Left lung (tissue), 10 donors: ENCODE results near the gene C15orf61. TPM values are rescaled to one million over a fixed set of nuclear protein-coding genes. Genes with fewer than 3 reads are reported as not detected.

Experiments used
- ATAC-seq: fragments of 200-7000 bp; cut with Tn5 transposase; one replicate; pipeline ENCODE4 v1.9.1; 2020; ENCODE audit warnings: moderate library complexity
- DNase-seq, 4 donors: peaks; one replicate each; pipeline ENCODE4 v3.0.0-alpha.2; 2013 to 2020
- H3K27ac ChIP-seq, 2 donors: fragments of 200-600 bp; sonication (generic) in 1 of 2; one replicate each; pipeline versions ENCODE4 v1.5.0 to v1.8.0; 2020 to 2021
- H3K27me3 ChIP-seq, 2 donors: fragments of 200-600 bp; sonication (generic) in 1 of 2; one replicate each; pipeline versions ENCODE4 v1.5.0 to v1.8.0; 2020 to 2021
- H3K36me3 ChIP-seq, 2 donors: fragments of 200-600 bp; sonication (generic) in 1 of 2; one replicate each; pipeline versions ENCODE4 v1.5.0 to v1.8.0; 2020 to 2021
- H3K4me1 ChIP-seq, 2 donors: fragments of 200-600 bp; one replicate each; pipeline ENCODE4 v1.8.0; 2021
- H3K4me3 ChIP-seq, 2 donors: fragments of 200-600 bp; sonication (generic) in 1 of 2; one replicate each; pipeline versions ENCODE4 v1.5.0 to v1.8.0; 2020 to 2021; ENCODE audit warnings: mild to moderate bottlenecking in 1 of 2
- H3K9me3 ChIP-seq, 2 donors: fragments of 200-600 bp; sonication (generic) in 1 of 2; one replicate each; pipeline versions ENCODE4 v1.5.0 to v1.8.0; 2020 to 2021
- CTCF ChIP-seq, 2 donors: fragments of 200-600 bp; sonication (generic) in 1 of 2; IDR thresholded peaks; one replicate each; pipeline versions ENCODE4 v1.5.0 to v1.8.0; 2021; ENCODE audit warnings: antibody characterized with exemption in 2 of 2
- intact Hi-C, 2 donors: fragments of 100-400 bp; cut with DNase I; formaldehyde crosslinking; loops; one replicate each; pipeline versions ENCODE4 v1.11.2 to v1.14.2; 2022
- polyA plus RNA-seq, 6 donors: library from polyadenylated mRNA; unstranded; fragments of 120-200 nt; gene quantifications; one replicate each; pipeline ENCODE4 v1.2.1, GENCODE V29; 2013; ENCODE audit not compliant: insufficient read length in 6 of 6
- total RNA-seq, 2 donors: library from RNA; stranded (reverse); fragmentation: NEBNext Ultra II Directional; extraction: Animal tissue kit (Norgen Biotek cat#: 25700); gene quantifications; one replicate each; pipeline ENCODE4 v1.2.1, GENCODE V29; 2021
- donor health status: DM: no; HTN: yes; CAD: no.
- donor health status: DM: no; HTN: no; CAD: no.

The C15orf61 gene
- total and polyA plus RNA-seq, 8 donors: 4.0 to 7.8 (median 6.4) TPM

DNA sequence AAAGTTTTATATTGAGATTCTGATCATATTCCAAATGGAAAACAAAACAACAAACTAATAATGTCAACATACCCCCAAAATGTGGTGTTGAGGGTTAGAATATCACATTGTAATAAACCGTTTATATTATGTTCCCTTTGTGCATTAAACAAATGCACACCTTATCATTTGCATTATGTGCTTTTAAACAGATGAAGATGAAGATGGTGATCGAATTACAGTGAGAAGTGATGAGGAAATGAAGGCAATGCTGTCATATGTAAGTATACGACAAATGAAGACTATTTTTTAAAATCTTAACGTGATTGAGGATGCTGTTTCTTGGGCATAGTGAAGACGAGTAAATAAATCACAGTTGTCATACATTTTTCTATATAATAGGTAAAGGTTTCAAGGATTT lies 42.2 kb downstream of the C15orf61 start:
- Histone ChIP-seq H3K4me3 (no peak overlapping the region), H3K27me3 (no peaks in the 10 kb centered on the region), H3K36me3 (peaks cover 0 to 12% of the 10 kb centered on the region in 2 donors), H3K9me3 (no peaks in the 10 kb centered on the region), H3K27ac (no peak overlapping the region), H3K4me1 (no peaks in the 10 kb centered on the region)
- no peak for TF ChIP-seq CTCF (IDR thresholded peaks at IDR 0.05)
- ATAC-seq (no peak), DNase-seq (no peak)
- intact Hi-C loops: no loop called here

- Histone ChIP-seq H3K9me3 (no peaks in the 10 kb centered on the region), H3K27me3 (no peaks in the 10 kb centered on the region), H3K27ac (no peak overlapping the region), H3K4me1 (no peaks in the 10 kb centered on the region), H3K4me3 (no peak overlapping the region), H3K36me3 (peaks cover 0 to 2% of the 10 kb centered on the region in 2 donors)
- intact Hi-C loops: no loop called here
- DNase-seq (no peak), ATAC-seq (no peak)
- TF ChIP-seq CTCF (IDR thresholded peaks at IDR 0.05): no peak
These were observed 43.4 kb downstream of the C15orf61 start for GRCh38 chr15:67564021-67564967.

DNA sequence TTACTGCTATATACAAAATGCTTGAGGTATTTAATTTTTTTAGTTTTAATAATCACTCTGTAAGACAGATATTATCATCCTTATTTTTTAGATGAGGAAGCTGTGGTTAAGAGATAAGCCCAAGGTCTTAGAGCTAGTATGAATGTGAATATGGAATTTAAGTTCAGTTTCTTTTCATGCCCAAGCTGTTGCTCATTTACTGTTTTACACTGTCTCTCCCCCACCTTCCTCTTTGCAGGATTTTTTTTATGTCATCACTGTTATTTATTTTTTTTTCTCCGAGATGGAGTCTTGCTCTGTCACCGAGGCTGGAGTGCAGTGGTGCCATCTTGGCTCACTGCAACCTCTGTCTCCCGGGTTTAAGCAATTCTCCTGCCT lies 44.0 kb downstream of the C15orf61 start:
- intact Hi-C loops: no loop called here
- H3K4me3 ChIP-seq: no peak overlapping the region
- DNase-seq (no peak), ATAC-seq (no peak)
- peaks cover 0 to 5% of the 10 kb centered on the region in 2 donors for H3K36me3 ChIP-seq
- no peaks in the 10 kb centered on the region for H3K4me1 ChIP-seq
- no peak for TF ChIP-seq CTCF (IDR thresholded peaks at IDR 0.05)
- H3K9me3 ChIP-seq: no peaks in the 10 kb centered on the region
- H3K27me3 ChIP-seq: no peaks in the 10 kb centered on the region
- H3K27ac ChIP-seq: no peak overlapping the region

DNA sequence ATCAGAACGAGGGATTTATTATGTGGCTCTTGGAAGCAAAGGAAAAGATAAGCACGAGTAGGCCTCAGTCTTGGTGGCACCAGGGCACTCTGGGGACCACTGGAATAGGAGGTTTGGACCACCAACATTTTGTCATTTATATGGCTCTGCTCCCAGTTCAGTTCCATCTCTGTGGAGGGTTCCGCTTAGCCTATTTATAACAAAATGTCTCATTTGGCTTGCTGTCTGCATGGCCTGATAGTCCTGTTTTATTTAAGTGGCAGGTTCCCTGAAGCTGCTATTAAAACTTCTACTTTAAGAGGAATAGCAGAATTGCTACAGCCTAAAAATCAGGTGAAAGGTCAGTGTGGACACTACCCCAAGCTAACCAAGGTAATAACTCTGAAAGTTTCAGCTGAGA lies 48.7 kb downstream of the C15orf61 start:
- Histone ChIP-seq H3K36me3 (peaks cover 0 to 10% of the 10 kb centered on the region in 2 donors), H3K27ac (no peak overlapping the region), H3K4me3 (no peak overlapping the region), H3K27me3 (no peaks in the 10 kb centered on the region), H3K4me1 (peaks cover 0 to 4% of the 10 kb centered on the region in 2 donors), H3K9me3 (no peaks in the 10 kb centered on the region)
- TF ChIP-seq CTCF (IDR thresholded peaks at IDR 0.05): no peak
- ATAC-seq: no peak
- intact Hi-C loops: no loop called here
- no peak for DNase-seq

DNA sequence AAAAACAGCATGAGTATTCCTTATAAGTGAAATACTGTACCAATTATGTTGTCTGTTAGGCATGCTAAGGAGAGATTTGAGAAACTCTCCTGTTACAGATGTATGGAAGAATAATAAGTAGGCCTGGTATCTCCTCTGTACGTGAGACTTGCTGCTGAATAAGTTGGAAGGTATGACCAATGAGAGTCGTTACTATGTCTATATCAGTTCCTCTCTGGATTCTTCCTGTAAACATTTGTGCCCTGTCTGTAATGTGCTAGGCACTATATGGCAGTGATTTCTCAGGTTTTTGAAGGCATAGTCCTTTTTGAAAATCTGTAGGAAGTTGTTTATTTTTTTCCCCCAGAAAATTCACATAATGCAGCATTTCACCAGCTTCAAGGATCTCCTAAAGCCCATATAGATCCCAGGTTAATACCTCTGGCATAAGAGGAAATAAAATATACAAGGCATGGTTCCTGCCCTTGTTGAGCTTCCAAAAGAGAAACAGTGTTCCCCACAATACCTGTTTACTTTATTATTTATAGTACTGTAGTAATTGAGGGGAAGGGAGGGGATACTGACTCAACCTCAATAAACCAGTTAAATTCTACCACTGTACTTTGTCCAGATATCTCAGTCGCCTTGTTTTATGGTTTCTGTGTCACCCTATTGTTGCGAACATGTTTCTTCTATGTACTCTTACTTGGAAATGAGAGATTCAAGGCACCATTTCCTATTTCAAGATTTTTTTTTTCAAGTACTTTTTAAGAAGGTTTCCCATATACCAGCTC lies 50.1 kb downstream of the C15orf61 start:
- H3K36me3 ChIP-seq: peaks cover 0 to 10% of the 10 kb centered on the region in 2 donors
- no peak for DNase-seq
- H3K27me3 ChIP-seq: no peaks in the 10 kb centered on the region
- H3K4me3 ChIP-seq: no peak overlapping the region
- ATAC-seq: no peak
- no peak for TF ChIP-seq CTCF (IDR thresholded peaks at IDR 0.05)
- no peak overlapping the region for H3K27ac ChIP-seq
- H3K4me1 ChIP-seq: peaks cover 0 to 12% of the 10 kb centered on the region in 2 donors
- intact Hi-C loops: no loop called here
- no peaks in the 10 kb centered on the region for H3K9me3 ChIP-seq
